Measurements from ENCODE around the gene TMEM61. TPM values are rescaled to one million over a fixed set of nuclear protein-coding genes. Genes with fewer than 3 reads are reported as not detected.
A peak's percentile ranks its signal among the peaks of the same experiment; 100 is the strongest.

TMEM61 gene
- total RNA-seq, 6 donors from 2014 or later: 2.3 to 8.1 (median 2.9) TPM; not detected in 1

- no peak for DNase-seq
- Histone ChIP-seq H3K27ac (no peak overlapping the region), H3K9me3 (no peaks in the 10 kb centered on the region), H3K27me3 (no peaks in the 10 kb centered on the region), H3K4me3 (no peak overlapping the region), H3K4me1 (peaks cover 0 to 16% (median 2%) of the 10 kb centered on the region in 4 donors), H3K36me3 (no peaks in the 10 kb centered on the region)
- no peak for TF ChIP-seq CTCF (IDR thresholded peaks at IDR 0.05)
- no peak for TF ChIP-seq POLR2AphosphoS5 (IDR thresholded peaks at IDR 0.05)
- no peak for TF ChIP-seq POLR2A (IDR thresholded peaks at IDR 0.05)
- no peak for TF ChIP-seq EP300 (IDR thresholded peaks at IDR 0.05)
- ATAC-seq (ENCODE audit: low FRiP score in 2 of 2): no peak
- WGBS, 2 donors: 77 to 85% methylated on average over 5 of the region's 5 CpGs
These were observed 13.1 kb upstream of the TMEM61 start for GRCh38 chr1:54967372-54967771.

GRCh38 chr1:54968551-54968950, 11.9 kb upstream of the TMEM61 start:
- 61 to 62% methylated on average over 4 of the region's 4 CpGs for WGBS, 2 donors
- ATAC-seq (ENCODE audit: low FRiP score in 2 of 2) (no peak), DNase-seq (peak in 1 of 2 donors; percentile 3)
- Histone ChIP-seq H3K36me3 (no peaks in the 10 kb centered on the region), H3K4me1 (peaks cover 0 to 16% (median 2%) of the 10 kb centered on the region in 4 donors), H3K27ac (no peak overlapping the region), H3K4me3 (no peak overlapping the region), H3K27me3 (no peaks in the 10 kb centered on the region), H3K9me3 (no peaks in the 10 kb centered on the region)
- TF ChIP-seq POLR2AphosphoS5 (IDR thresholded peaks at IDR 0.05): no peak
- TF ChIP-seq EP300 (IDR thresholded peaks at IDR 0.05): no peak

GRCh38 chr1:54969879-54970278, 10.5 kb upstream of the TMEM61 start:
- peak in 1 of 2 donors; percentile 56 for ATAC-seq (ENCODE audit: low FRiP score in 2 of 2)
- WGBS, 2 donors: 85 to 95% methylated on average over 1 of the region's 1 CpG
- H3K27me3 ChIP-seq: no peaks in the 10 kb centered on the region
- no peaks in the 10 kb centered on the region for H3K36me3 ChIP-seq
- DNase-seq: no peak
- no peaks in the 10 kb centered on the region for H3K9me3 ChIP-seq
- H3K4me1 ChIP-seq: peaks cover 0 to 16% (median 2%) of the 10 kb centered on the region in 4 donors
- no peak overlapping the region for H3K4me3 ChIP-seq
- no peak overlapping the region for H3K27ac ChIP-seq
- TF ChIP-seq CTCF (IDR thresholded peaks at IDR 0.05) (no peak), POLR2A (IDR thresholded peaks at IDR 0.05) (no peak), POLR2AphosphoS5 (IDR thresholded peaks at IDR 0.05) (no peak), EP300 (IDR thresholded peaks at IDR 0.05) (no peak)

GRCh38 chr1:54970901-54971300, 9.5 kb upstream of the TMEM61 start:
- Histone ChIP-seq H3K27ac (no peak overlapping the region), H3K4me3 (no peak overlapping the region), H3K36me3 (no peaks in the 10 kb centered on the region), H3K27me3 (no peaks in the 10 kb centered on the region), H3K4me1 (peaks cover 0 to 8% (median 2%) of the 10 kb centered on the region in 4 donors), H3K9me3 (no peaks in the 10 kb centered on the region)
- no peak for TF ChIP-seq CTCF (IDR thresholded peaks at IDR 0.05)
- TF ChIP-seq EP300 (IDR thresholded peaks at IDR 0.05): no peak
- no peak for TF ChIP-seq POLR2A (IDR thresholded peaks at IDR 0.05)
- TF ChIP-seq POLR2AphosphoS5 (IDR thresholded peaks at IDR 0.05): no peak
- no peak for DNase-seq
- no peak for ATAC-seq (ENCODE audit: low FRiP score in 2 of 2)
- WGBS, 2 donors: 89% methylated on average over 5 of the region's 5 CpGs

GRCh38 chr1:54971317-54971791, 9.1 kb upstream of the TMEM61 start:
- H3K9me3 ChIP-seq: no peaks in the 10 kb centered on the region
- no peak overlapping the region for H3K27ac ChIP-seq
- TF ChIP-seq POLR2AphosphoS5 (IDR thresholded peaks at IDR 0.05) (no peak), CTCF (IDR thresholded peaks at IDR 0.05) (no peak), POLR2A (IDR thresholded peaks at IDR 0.05) (no peak), EP300 (IDR thresholded peaks at IDR 0.05) (no peak)
- H3K4me1 ChIP-seq: peaks cover 0 to 4% (median 2%) of the 10 kb centered on the region in 4 donors
- no peak overlapping the region for H3K4me3 ChIP-seq
- ATAC-seq (ENCODE audit: low FRiP score in 2 of 2) (no peak), DNase-seq (no peak)
- WGBS, 2 donors: 65 to 69% methylated on average over 7 of the region's 7 CpGs
- H3K27me3 ChIP-seq: no peaks in the 10 kb centered on the region
- H3K36me3 ChIP-seq: no peaks in the 10 kb centered on the region

Data from upper lobe of left lung (tissue), 6 donors.